Heart left ventricle (tissue), 16 donors: ENCODE results near the gene CD81. TPM values are rescaled to one million over a fixed set of nuclear protein-coding genes. Genes with fewer than 3 reads are reported as not detected.
"Not testable (repeated sequence)": the region's sequence is repeated elsewhere in the genome, so short reads cannot be mapped to it uniquely, and the experiment has no call there.

Experiments
- ATAC-seq, 4 donors: fragments of 200-7000 bp; cut with Tn5 transposase; one replicate each; pipeline ENCODE4 v1.9.1; 2020 to 2022; ENCODE audit warnings: moderate library complexity in 4 of 4, mild to moderate bottlenecking in 3 of 4, moderate number of reproducible peaks in 1 of 4
- DNase-seq, 5 donors: peaks; one replicate each; pipeline ENCODE4 v3.0.0-alpha.2; 2020
- H3K27ac ChIP-seq, 12 donors: fragments of 200-600 bp; sonication (generic) in 4 of 12; one replicate each; pipeline versions ENCODE4 v1.5.0 to v1.8.0; 2016 to 2022; ENCODE audit warnings: mild to moderate bottlenecking in 2 of 12
- H3K27me3 ChIP-seq, 9 donors: fragments of 200-600 bp; sonication (generic) in 2 of 9; one replicate each; pipeline versions ENCODE4 v1.5.1 to v1.8.0; 2016 to 2022; ENCODE audit warnings: mild to moderate bottlenecking in 3 of 9
- H3K36me3 ChIP-seq, 9 donors: fragments of 200-600 bp; sonication (generic) in 2 of 9; one replicate each; pipeline versions ENCODE4 v1.5.0 to v1.8.0; 2018 to 2022; ENCODE audit warnings: mild to moderate bottlenecking in 2 of 9
- H3K4me1 ChIP-seq, 12 donors: fragments of 200-600 bp; sonication (generic) in 4 of 12; one replicate each; pipeline versions ENCODE4 v1.5.0 to v1.8.0; 2016 to 2022; ENCODE audit warnings: mild to moderate bottlenecking in 3 of 12
- H3K4me3 ChIP-seq, 12 donors: fragments of 200-600 bp; sonication (generic) in 4 of 12; one replicate each; pipeline versions ENCODE4 v1.5.0 to v1.8.0; 2017 to 2022; ENCODE audit warnings: mild to moderate bottlenecking in 9 of 12, moderate library complexity in 4 of 12
- H3K9me3 ChIP-seq, 12 donors: fragments of 200-600 bp; sonication (generic) in 4 of 12; one replicate each; pipeline versions ENCODE4 v1.5.0 to v1.8.0; 2016 to 2022; ENCODE audit warnings: mild to moderate bottlenecking in 1 of 12
- CTCF ChIP-seq, 12 donors: fragments of 200-600 bp; sonication (generic) in 4 of 12; IDR thresholded peaks; one replicate each; pipeline versions ENCODE4 v1.5.0 to v1.8.0; 2018 to 2022; ENCODE audit warnings: antibody characterized with exemption in 12 of 12, mild to moderate bottlenecking in 5 of 12
- POLR2A ChIP-seq, 2 donors: fragments of 450-650 bp; IDR thresholded peaks; one replicate each; pipeline ENCODE4 v1.6.1; 2017; ENCODE audit warnings: antibody characterized with exemption in 2 of 2, mild to moderate bottlenecking in 2 of 2, moderate library complexity in 2 of 2
- WGBS, 4 donors: extraction: QIAGEN DNeasy Blood & Tissue Kit in 2 of 4; methylation state at CpG; one replicate each; pipeline versions ENCODE4 v1.1.5 to v1.1.7; 2013 to 2018; 5-methylcytosine and 5-hydroxymethylcytosine counted together
- intact Hi-C, 10 donors: fragments of 100-400 bp; cut with DNase I; formaldehyde crosslinking; loops; one replicate each; pipeline versions ENCODE4 v1.11.1 to v1.14.2; 2022
- polyA plus RNA-seq, 2 donors: library from polyadenylated mRNA; stranded (reverse); fragments of 200-250 nt; gene quantifications; one replicate each; pipeline ENCODE4 v1.2.3, GENCODE V29; 2013
- total RNA-seq, 9 donors: library from RNA; depleted of rRNA in 2 of 9; stranded (reverse); fragments of >200 nt in 2 of 9; fragmentation: NEBNext Ultra II Directional in 3 of 9; extraction: Animal tissue kit (Norgen Biotek cat#: 25700) in 3 of 9; gene quantifications; one replicate each; pipeline versions ENCODE4 v1.1.0 to v1.2.4, GENCODE V29; 2016 to 2023
- donor health status: ischemic (EF 13 %, LVEDD 7.1; RV severe dilation, severe dysfunction).
- donor health status: healthy with polysubstance abuse.
- donor health status: DM: no; HTN: yes; CAD: no.
- donor health status: DM: no; HTN: no; CAD: no.
- donor health status: ischemic (EF 25% LVEDD 6.9; RV normal size, moderate dysfunction).
- donor health status: ischemic (EF 25% LVEDD 5.7; RV mildly dilated, moderate dysfunction).
- donor health status: healthy.
- donor health status: DM: yes; HTN: yes; CAD: no.
- donor health status: ischemic (EF 35%, LVEDD 5.7; RV mildly dilated, moderate dysfunction).
- donor health status: nonischemic (EF 11% LVEDD 7.7; RV severe dilation, severe dysfunction).
- donor health status: DM: yes; HTN: yes; CAD: no.
- donor health status: PGD.
- donor health status: ischemic (EF 29% LVEDD 5.4; RV normal size, mild dysfunction).
- donor health status: nonischemic (EF 23%, LVEDD 6.1; RV moderate dilation, normal function).

Gene CD81
- total and polyA plus RNA-seq, 11 donors = 277 to 994 (median 518) TPM

- TF ChIP-seq CTCF (IDR thresholded peaks at IDR 0.05) (no peak), POLR2A (IDR thresholded peaks at IDR 0.05) (no peak)
- no peak for ATAC-seq
Observed at GRCh38 chr11:2351701-2352100, 25.4 kb upstream of the CD81 start.

DNA sequence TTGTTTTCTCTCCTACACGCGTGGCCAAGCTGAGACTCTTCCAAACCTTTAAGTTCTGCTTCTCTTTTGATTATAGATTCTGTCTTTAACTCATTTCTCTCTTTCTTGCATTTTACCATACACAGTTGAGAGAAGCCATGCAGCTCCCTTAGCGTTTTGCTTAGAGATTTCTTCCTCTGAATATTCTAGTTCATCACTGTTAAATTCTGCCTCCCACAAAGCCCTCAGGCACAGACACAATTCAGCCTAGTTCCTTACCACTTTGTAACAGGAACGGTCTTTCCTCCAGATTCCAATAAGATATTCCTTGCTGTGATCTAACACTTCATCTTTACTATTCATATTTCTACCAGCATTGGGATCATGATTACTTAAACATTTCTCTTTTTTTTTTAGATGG, 24.7 kb upstream of the CD81 start:
- no peak for DNase-seq
- intact Hi-C loops = no loop called here
- H3K27me3 ChIP-seq = no peaks in the 10 kb centered on the region
- peaks cover 0 to 16% (median 0%) of the 10 kb centered on the region in 12 donors for H3K9me3 ChIP-seq
- no peak overlapping the region for H3K27ac ChIP-seq
- no peak overlapping the region for H3K4me3 ChIP-seq
- ATAC-seq = no peak
- no peaks in the 10 kb centered on the region for H3K4me1 ChIP-seq
- 79 to 89% (median 87%) methylated on average over 4 of the region's 4 CpGs for WGBS, 4 donors
- TF ChIP-seq CTCF (IDR thresholded peaks at IDR 0.05) (no peak), POLR2A (IDR thresholded peaks at IDR 0.05) (no peak)
- H3K36me3 ChIP-seq = no peaks in the 10 kb centered on the region

More at GRCh38 chr11:2351701-2352100, 25.4 kb upstream of the CD81 start:
- H3K27me3 ChIP-seq = no peaks in the 10 kb centered on the region
- intact Hi-C loops = no loop called here
- no peak overlapping the region for H3K27ac ChIP-seq
- peaks cover 0 to 16% (median 0%) of the 10 kb centered on the region in 12 donors for H3K9me3 ChIP-seq
- no peaks in the 10 kb centered on the region for H3K36me3 ChIP-seq
- DNase-seq = no peak
- H3K4me3 ChIP-seq = no peak overlapping the region
- H3K4me1 ChIP-seq = no peaks in the 10 kb centered on the region
- WGBS, 4 donors = 81 to 100% (median 86%) methylated on average over 1 to 3 of the region's 3 CpGs

GRCh38 chr11:2355000-2355644, 22.0 kb upstream of the CD81 start:
- ATAC-seq = peak in 1 of 4 donors; percentile 13
- no peak overlapping the region for H3K4me3 ChIP-seq
- H3K4me1 ChIP-seq = no peaks in the 10 kb centered on the region
- H3K27me3 ChIP-seq = no peaks in the 10 kb centered on the region
- WGBS, 4 donors = 81 to 91% (median 83%) methylated on average over 7 of the region's 7 CpGs
- H3K27ac ChIP-seq = no peak overlapping the region
- no peaks in the 10 kb centered on the region for H3K36me3 ChIP-seq
- intact Hi-C loops = no loop called here
- TF ChIP-seq CTCF (IDR thresholded peaks at IDR 0.05) (no peak), POLR2A (IDR thresholded peaks at IDR 0.05) (no peak)
- DNase-seq = no peak
- no peaks in the 10 kb centered on the region for H3K9me3 ChIP-seq

GRCh38 chr11:2357246-2357645, 19.9 kb upstream of the CD81 start:
- intact Hi-C loops = no loop called here
- TF ChIP-seq POLR2A (IDR thresholded peaks at IDR 0.05) (no peak), CTCF (IDR thresholded peaks at IDR 0.05) (no peak)
- WGBS, 4 donors = 65 to 83% (median 80%) methylated on average over 8 of the region's 8 CpGs
- H3K27me3 ChIP-seq = no peaks in the 10 kb centered on the region
- no peak overlapping the region for H3K27ac ChIP-seq
- H3K4me1 ChIP-seq = no peaks in the 10 kb centered on the region
- DNase-seq (no peak), ATAC-seq (no peak)
- no peaks in the 10 kb centered on the region for H3K9me3 ChIP-seq
- no peak overlapping the region for H3K4me3 ChIP-seq
- H3K36me3 ChIP-seq = no peaks in the 10 kb centered on the region

- ATAC-seq, DNase-seq, H3K27ac ChIP-seq, intact Hi-C loops, H3K4me1 ChIP-seq, H3K4me3 ChIP-seq, H3K9me3 ChIP-seq, H3K36me3 ChIP-seq, H3K27me3 ChIP-seq: not testable (repeated sequence)
- 92 to 97% (median 95%) methylated on average over 13 of the region's 13 CpGs for WGBS, 4 donors
Observed at GRCh38 chr11:2357651-2358050, 19.5 kb upstream of the CD81 start.
